Skeletal muscle tissue (tissue), 4 donors: ENCODE data around the gene ACAP2. TPM values are rescaled to one million over a fixed set of nuclear protein-coding genes. Genes with fewer than 3 reads are reported as not detected.

ENCODE experiments used
- H3K27ac ChIP-seq: one replicate; pipeline ENCODE4 v1.7.0; 2013; ENCODE audit warnings: mild to moderate bottlenecking, low read depth, low read length, inconsistent platforms
- H3K27me3 ChIP-seq, 3 donors: one replicate each; pipeline ENCODE4 v1.7.0; 2013; ENCODE audit warnings: low read length in 3 of 3; ENCODE audit not compliant: control insufficient read depth in 3 of 3, insufficient read depth in 3 of 3
- H3K36me3 ChIP-seq, 3 donors: one replicate each; pipeline ENCODE4 v1.7.0; 2013; ENCODE audit warnings: low read length in 3 of 3; ENCODE audit not compliant: control insufficient read depth in 3 of 3, insufficient read depth in 3 of 3
- H3K4me1 ChIP-seq, 3 donors: one replicate each; pipeline ENCODE4 v1.7.0; 2013; ENCODE audit warnings: low read length in 3 of 3, mild to moderate bottlenecking in 3 of 3; ENCODE audit not compliant: control insufficient read depth in 3 of 3, insufficient read depth in 3 of 3
- H3K4me3 ChIP-seq, 3 donors: one replicate each; pipeline ENCODE4 v1.7.0; 2013; ENCODE audit warnings: low read length in 3 of 3
- H3K9ac ChIP-seq, 3 donors: one replicate each; pipeline ENCODE4 v1.7.0; 2013; ENCODE audit warnings: low read length in 3 of 3, mild to moderate bottlenecking in 3 of 3, moderate library complexity in 2 of 3, low read depth in 1 of 3
- H3K9me3 ChIP-seq, 3 donors: one replicate each; pipeline ENCODE4 v1.7.0; 2013; ENCODE audit warnings: low read length in 3 of 3; ENCODE audit not compliant: control insufficient read depth in 3 of 3
- total RNA-seq: library from RNA; depleted of rRNA; stranded (reverse); fragments of >200 nt; gene quantifications from one replicate; pipeline ENCODE4 v1.2.3, GENCODE V29; 2014
- donor health status: Osteomylitis.

Gene ACAP2
- total RNA-seq, 1 donor from 2014 or later: 52.7 TPM

DNA sequence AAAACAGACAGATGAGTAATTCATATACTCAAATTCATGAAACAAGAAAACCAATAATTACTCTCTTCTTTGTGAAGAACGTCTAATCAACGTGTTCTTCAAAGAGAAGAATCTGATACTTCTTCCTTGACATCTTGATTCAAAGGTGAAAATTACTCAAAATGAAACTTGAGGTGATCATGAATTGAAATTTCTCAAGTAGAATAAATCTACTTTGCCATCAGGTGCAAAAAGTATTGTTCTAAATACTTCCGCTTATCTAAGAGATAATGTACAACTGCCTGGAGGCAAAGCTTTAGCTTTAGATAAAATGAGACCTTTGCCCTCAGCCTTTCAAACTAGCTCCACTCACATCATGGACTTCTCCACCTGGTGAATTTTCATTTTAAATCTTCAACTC, 158.0 kb downstream of the ACAP2 start:
- H3K9ac ChIP-seq: no peak overlapping the region
- H3K4me3 ChIP-seq: no peak overlapping the region
- peaks cover 7 to 30% (median 17%) of the 10 kb centered on the region in 3 donors for H3K36me3 ChIP-seq

DNA sequence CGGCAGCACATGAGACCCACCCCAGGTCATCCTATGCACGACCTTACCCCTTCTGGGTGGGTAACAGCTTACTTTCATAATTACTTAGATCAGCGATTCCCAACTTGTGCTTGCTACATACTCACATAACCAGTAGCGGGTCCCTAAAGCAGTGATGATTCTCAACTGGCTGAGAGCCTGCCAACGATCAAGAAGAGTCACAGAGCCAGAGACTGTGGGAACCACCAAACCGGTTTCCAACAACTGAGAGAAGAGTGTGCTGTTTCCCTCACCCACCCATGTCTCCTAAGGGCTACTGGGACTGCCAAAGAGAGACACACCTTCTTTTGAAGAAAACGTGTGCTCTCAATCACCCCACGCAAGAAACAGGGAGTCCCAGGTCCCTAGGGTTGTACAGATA, 159.9 kb downstream of the ACAP2 start:
- peaks cover 7 to 20% (median 17%) of the 10 kb centered on the region in 3 donors for H3K36me3 ChIP-seq

More for the DNA sequence above, 158.0 kb downstream of the ACAP2 start:
- no peak overlapping the region for H3K27ac ChIP-seq
- no peaks in the 10 kb centered on the region for H3K9me3 ChIP-seq
- no peaks in the 10 kb centered on the region for H3K27me3 ChIP-seq
- no peaks in the 10 kb centered on the region for H3K4me1 ChIP-seq

DNA sequence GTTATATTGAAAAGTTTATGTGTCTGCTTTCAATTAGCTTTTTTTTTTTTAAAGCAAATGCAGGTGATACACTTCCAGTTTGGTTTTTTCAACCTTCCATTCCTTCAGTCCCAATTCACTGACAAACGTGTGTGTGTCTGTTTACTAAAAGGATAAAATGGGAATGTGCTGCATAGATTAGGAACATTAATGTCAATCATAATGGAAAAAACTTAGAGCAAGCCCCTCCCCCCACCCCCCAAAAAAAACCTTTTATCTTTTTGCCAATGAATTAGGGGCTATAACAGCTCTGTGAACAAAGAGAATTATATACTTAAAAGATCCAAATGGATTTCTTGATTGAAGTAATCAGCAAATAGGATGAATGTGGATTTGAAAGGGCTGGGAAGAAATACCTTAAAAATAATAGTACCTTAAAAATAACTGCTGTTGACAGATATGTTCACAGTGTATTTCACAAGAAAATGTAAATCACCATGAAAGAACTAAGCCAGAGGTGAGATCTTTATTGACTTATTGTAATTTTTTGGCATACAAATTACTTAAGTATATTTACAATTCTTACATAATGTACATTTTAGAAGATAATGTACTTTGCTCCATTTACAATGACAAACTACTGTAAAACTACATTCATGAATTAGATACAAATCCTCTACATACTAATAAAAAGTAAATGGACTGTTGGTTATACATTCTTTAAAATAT, 168.4 kb downstream of the ACAP2 start:
- Histone ChIP-seq H3K27me3 (no peaks in the 10 kb centered on the region), H3K27ac (no peak overlapping the region), H3K9ac (no peak overlapping the region), H3K4me1 (peaks cover 10 to 15% (median 15%) of the 10 kb centered on the region in 3 donors), H3K9me3 (no peaks in the 10 kb centered on the region), H3K36me3 (peaks cover 0 to 5% (median 0%) of the 10 kb centered on the region in 3 donors), H3K4me3 (no peak overlapping the region)

More for the DNA sequence above, 159.9 kb downstream of the ACAP2 start:
- H3K4me3 ChIP-seq: no peak overlapping the region
- H3K27me3 ChIP-seq: no peaks in the 10 kb centered on the region
- no peaks in the 10 kb centered on the region for H3K9me3 ChIP-seq
- no peak overlapping the region for H3K9ac ChIP-seq
- no peak overlapping the region for H3K27ac ChIP-seq
- H3K4me1 ChIP-seq: no peaks in the 10 kb centered on the region

DNA sequence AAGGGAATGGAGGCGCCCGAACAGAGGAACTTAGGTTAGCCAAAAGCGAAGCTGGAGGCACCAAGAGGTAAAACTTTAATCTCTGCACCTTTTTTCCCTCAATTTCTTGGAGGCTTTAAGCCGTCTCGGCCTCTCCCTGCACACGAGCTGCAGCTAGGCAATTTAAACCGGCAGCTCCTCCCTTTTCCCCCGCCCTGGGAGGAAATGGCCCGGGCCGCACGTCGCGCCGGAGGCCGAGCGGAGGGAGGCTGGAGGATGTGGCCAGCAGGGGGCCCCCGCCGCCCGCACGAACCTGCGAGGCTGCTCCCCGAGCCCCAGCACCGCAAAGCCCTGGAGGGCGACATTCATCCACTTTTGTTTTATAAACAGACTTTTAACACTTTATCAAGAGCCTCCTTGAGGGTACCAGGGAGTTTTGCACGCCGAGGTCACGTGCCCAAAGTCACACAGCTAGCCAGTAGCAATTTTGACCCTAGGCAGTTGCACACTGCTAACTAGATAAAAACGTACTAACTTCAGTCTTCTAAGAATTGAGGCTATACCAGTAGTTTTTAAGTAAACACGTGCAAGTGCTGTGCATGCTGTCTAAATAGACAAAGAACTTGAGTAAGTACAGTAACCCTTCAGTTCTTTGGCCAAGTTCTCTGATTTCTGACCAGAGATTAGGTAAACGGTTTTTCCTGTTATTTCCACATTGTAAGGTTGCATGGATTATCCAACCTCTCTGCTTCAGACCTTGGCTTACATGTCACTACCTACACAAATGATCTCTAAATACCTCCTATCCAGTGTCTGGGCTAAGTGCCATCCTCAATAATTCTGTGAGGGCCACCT, 171.2 kb downstream of the ACAP2 start:
- no peaks in the 10 kb centered on the region for H3K9me3 ChIP-seq
- H3K9ac ChIP-seq: peak overlapping the region; percentile 71 to 86 (median 74)
- H3K27ac ChIP-seq: no peak overlapping the region
- H3K4me1 ChIP-seq: peaks cover 14 to 22% (median 22%) of the 10 kb centered on the region in 3 donors
- no peaks in the 10 kb centered on the region for H3K27me3 ChIP-seq
- H3K36me3 ChIP-seq: peaks cover 0 to 4% (median 0%) of the 10 kb centered on the region in 3 donors
- H3K4me3 ChIP-seq: peak overlapping the region; percentile 89 to 93 (median 90)

DNA sequence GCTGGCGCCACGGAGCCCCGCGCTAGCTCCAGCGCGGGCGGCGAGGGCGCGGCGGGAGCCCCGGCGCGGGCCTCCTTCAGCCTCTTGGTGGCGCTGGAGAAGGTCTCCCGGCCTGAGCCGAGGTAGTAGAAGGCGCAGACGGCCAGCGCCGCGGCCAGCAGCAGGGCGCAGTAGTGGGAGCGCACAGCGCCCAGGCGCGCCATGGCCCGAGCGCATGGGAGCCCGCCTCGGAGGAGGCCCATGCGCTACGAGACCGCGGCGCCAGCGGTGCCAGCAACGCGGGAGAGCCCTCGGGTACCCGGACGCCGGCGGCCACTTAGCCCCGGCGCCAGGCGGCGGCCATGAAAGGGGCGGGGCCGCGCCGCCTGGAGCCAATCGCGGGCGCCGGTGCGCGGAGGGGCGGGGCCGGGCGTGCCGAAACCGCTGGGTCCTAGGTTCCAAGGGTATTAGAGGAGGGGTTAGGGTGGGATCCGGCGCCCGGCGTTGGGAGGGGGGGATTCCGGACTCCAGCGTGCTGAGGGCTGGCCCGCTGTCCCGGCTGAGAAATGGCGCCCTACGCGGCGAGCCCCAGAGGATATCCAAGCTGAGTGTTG, 171.9 kb downstream of the ACAP2 start, which contains the start of gene XXYLT1:
XXYLT1 (minus strand) TSS at position 343 of the 593 bp plus-strand sequence; CDS start at position 242, 101 bp downstream.
- Histone ChIP-seq H3K27ac (no peak within 1 kb of the TSS), H3K9me3 (no peaks in the 10 kb centered on the region), H3K4me3 (peak within 1 kb of the TSS; percentile 89 to 93 (median 90)), H3K9ac (peak within 1 kb of the TSS; percentile 71 to 86 (median 74)), H3K36me3 (peaks cover 0 to 4% (median 0%) of the 10 kb centered on the region in 3 donors), H3K4me1 (peaks cover 14 to 22% (median 22%) of the 10 kb centered on the region in 3 donors), H3K27me3 (no peaks in the 10 kb centered on the region)

DNA sequence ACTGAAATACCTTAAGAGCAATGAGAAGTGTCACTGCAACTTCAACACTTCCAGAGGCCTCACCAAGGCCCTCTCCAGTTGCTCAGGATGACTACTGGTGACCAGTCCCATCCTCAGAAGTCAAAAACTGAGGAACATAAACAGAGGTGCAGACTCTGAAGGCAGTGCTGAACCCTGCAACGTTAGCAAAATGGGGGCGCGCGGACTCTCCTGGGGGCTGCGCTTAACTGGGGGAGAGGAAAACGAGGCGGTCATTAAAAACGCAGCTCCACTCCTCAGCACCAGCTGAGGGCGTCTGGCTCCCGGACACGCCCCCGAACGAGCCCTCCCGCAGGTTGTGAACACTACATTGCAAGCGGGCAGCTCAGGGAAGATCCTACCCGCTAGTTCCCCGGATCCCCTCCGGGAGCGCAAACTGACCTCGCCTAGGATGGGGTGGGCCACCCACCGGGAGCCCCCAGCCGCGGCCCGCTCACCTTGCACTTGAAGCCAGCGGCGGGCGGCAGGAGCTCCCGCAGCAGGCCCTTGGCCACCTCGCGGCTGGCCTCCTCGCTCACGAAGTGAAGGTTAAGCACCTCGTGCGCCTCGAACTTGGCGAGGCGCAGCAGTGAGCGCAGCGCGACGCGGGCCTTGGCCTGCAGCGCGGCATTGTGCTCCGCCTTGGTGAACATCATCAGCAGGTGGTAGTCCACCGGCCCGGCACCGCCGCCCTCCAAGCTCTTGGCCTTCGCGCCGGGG, 172.6 kb downstream of the ACAP2 start:
- Histone ChIP-seq H3K27me3 (no peaks in the 10 kb centered on the region), H3K36me3 (peaks cover 0 to 6% (median 2%) of the 10 kb centered on the region in 3 donors), H3K9ac (peak overlapping the region; percentile 65 to 86 (median 70)), H3K9me3 (no peaks in the 10 kb centered on the region), H3K4me3 (peak overlapping the region; percentile 68 to 90 (median 89)), H3K4me1 (peaks cover 14 to 22% (median 22%) of the 10 kb centered on the region in 3 donors), H3K27ac (no peak overlapping the region)

DNA sequence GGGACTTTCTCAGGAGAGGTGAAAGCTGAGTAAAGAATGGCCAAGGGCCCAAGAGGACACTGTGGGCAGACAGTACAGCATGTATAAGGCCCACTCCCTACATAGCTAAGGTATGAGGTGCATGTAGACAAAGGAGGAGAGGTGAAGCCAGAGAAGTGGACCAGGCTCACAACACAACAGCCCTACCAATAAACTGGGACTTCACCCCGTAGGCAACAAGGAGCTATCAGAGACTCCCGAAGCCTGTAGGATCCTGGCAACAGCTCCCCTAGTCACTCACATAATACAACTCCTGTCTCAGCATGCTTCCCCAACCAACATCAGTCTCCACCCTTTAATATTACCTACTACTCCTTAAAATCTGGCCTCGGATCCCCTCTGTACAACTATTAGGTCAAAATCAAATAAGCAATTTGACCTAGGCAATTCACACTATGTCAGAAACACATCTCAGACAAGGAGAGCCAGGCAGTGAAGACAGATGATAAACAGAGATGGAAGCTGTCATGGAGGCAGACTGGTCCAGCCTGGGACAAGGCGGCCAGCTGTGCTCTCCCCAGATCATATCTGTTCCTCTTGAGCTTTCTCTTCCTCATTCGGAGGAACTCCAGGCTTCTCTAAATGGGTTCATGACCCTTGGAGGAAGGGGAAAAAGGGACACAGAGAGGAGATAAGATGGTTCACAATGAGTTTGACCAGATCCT, 173.3 kb downstream of the ACAP2 start:
- Histone ChIP-seq H3K9ac (peak overlapping the region; percentile 65 to 86 (median 70)), H3K4me3 (peak overlapping the region; percentile 68 to 90 (median 89)), H3K4me1 (peaks cover 14 to 22% (median 22%) of the 10 kb centered on the region in 3 donors), H3K27me3 (no peaks in the 10 kb centered on the region), H3K27ac (no peak overlapping the region), H3K9me3 (no peaks in the 10 kb centered on the region), H3K36me3 (peaks cover 0 to 6% (median 2%) of the 10 kb centered on the region in 3 donors)

DNA sequence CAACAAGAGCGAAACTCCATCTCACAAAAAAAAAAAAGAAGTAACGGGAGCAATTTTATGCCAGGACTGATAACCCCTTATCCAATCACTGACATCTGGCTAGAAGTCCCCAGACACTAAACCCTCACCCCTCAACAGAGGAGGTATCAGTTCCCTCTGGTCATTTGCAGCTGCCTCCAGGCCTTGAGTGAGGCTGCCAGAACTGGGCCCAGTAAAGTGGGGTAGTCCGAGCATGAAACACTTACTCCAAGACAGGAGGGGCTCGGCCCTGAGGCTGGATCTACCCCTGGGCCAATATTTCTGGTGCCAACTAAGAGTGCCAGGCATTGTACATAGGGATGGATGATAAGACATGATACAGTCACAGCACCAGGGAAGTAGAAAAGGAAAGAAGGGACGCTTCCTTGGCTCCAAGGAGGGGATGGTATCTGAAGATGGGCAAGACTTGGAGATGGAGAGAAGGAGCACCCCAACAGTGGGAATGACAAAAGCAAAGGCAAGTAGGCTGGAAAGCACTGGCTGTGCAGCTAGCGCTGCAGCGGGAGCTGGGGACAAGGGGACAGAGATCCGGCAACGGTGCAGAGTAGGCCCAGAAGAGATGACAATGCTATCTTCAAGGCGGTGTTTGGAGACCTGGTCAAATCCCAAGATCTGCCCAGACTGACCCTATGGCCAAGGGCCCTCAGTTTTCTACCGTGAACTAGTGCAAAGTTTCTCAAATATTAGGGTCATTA, 174.1 kb downstream of the ACAP2 start:
- peaks cover 0 to 6% (median 2%) of the 10 kb centered on the region in 3 donors for H3K36me3 ChIP-seq
- H3K4me3 ChIP-seq: no peak overlapping the region
- no peak overlapping the region for H3K9ac ChIP-seq
- H3K27me3 ChIP-seq: no peaks in the 10 kb centered on the region
- H3K4me1 ChIP-seq: peaks cover 14 to 22% (median 22%) of the 10 kb centered on the region in 3 donors
- no peaks in the 10 kb centered on the region for H3K9me3 ChIP-seq
- H3K27ac ChIP-seq: no peak overlapping the region
